GM19099 (cell line): ENCODE measurements around the gene XYLB.

Source experiments
- POLR2A ChIP-seq: IDR thresholded peaks from 3 replicates; pipeline ENCODE4 v1.6.1; 2011; ENCODE audit warnings: low read depth; ENCODE audit not compliant: insufficient read length; ENCODE audit errors: extremely low read depth

The XYLB gene

GRCh38 chr3:38317192-38317759, 29.3 kb upstream of the XYLB start:
- no peak for TF ChIP-seq POLR2A

- no peak for TF ChIP-seq POLR2A
Observed at GRCh38 chr3:38318766-38319671, 27.6 kb upstream of the XYLB start.

GRCh38 chr3:38323060-38323459, 23.5 kb upstream of the XYLB start:
- no peak for TF ChIP-seq POLR2A

- no peak for TF ChIP-seq POLR2A
Observed at GRCh38 chr3:38325256-38325655, 21.3 kb upstream of the XYLB start.

- no peak for TF ChIP-seq POLR2A
Observed at GRCh38 chr3:38327335-38328009, 19.1 kb upstream of the XYLB start.

- no peak for TF ChIP-seq POLR2A
Observed at GRCh38 chr3:38331257-38332022, 15.1 kb upstream of the XYLB start.

- no peak for TF ChIP-seq POLR2A
Observed at GRCh38 chr3:38332201-38332600, 14.4 kb upstream of the XYLB start.

GRCh38 chr3:38334142-38335055, 12.2 kb upstream of the XYLB start:
- TF ChIP-seq POLR2A, result no peak

GRCh38 chr3:38335263-38335662, 11.3 kb upstream of the XYLB start:
- no peak for TF ChIP-seq POLR2A

- TF ChIP-seq POLR2A, result no peak
Observed at GRCh38 chr3:38337703-38338102, 8.9 kb upstream of the XYLB start.

GRCh38 chr3:38343797-38344594, 2.6 kb upstream of the XYLB start:
- TF ChIP-seq POLR2A, result no peak

- no peak for TF ChIP-seq POLR2A
Observed at GRCh38 chr3:38345879-38346586, 552 bp upstream of the XYLB start.
